ENCODE data around the gene GSTM3. TPM values are rescaled to one million over a fixed set of nuclear protein-coding genes. Genes with fewer than 3 reads are reported as not detected.

GSTM3 gene
- total RNA-seq, 2 donors from 2014 or later = 5.5 to 10.3 TPM

DNA sequence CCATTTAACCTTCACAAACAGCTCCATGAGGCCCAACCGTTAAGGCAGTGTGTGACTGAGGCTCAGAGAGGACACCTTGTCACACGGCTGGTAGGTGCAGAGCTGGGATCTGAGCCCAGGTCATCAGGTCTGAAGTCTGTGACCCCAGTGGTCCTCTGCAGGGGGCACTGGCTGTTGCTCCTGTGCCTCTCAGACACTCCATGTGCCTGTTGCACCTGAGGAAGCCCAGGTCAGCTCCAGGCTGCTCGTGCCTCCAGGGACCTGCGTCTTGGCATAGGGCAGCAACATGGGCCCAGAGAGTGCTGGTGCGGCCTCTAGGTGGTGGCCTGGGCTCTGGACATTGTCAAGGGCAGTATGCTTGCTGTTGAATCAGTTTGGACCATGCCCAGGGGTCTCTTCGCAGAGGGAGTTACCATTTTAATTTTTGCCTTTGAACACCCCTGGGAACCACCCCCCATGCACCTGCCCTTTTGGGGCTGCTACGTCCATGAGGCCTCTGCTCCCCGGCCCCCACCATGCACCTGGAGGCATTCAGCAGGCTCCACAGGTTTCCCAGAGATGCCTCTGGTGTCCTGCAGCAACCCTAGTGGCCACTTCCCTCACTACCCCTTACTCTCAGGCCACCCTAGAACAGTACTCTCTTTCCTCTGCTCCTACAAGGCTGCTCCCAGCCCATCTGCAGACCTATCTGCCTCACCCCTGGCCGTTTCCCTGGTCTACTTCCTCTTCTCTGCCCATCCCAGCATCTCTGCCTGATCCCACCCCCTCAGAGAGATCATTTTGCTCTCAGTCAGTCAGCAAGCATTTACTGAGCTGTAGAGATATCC is 48.1 kb upstream of the GSTM3 start:
- H3K4me1 Mint-ChIP-seq = peaks cover 31% of the 10 kb centered on the region
- no peaks in the 10 kb centered on the region for H3K27me3 ChIP-seq (ENCODE audit: control insufficient read depth, insufficient read depth, low read length, poor library complexity, severe bottlenecking)
- peaks cover under 1% of the 10 kb centered on the region for H3K4me1 ChIP-seq (ENCODE audit: control insufficient read depth, insufficient read depth, low read length)
- H3K27ac ChIP-seq (ENCODE audit: low read depth, low read length) = no peak overlapping the region
- no peak overlapping the region for H3K4me3 Mint-ChIP-seq
- H3K27ac Mint-ChIP-seq = peak overlapping the region; percentile 59
- no peaks in the 10 kb centered on the region for H3K9me3 Mint-ChIP-seq
- peaks cover 17% of the 10 kb centered on the region for H3K27me3 Mint-ChIP-seq (ENCODE audit: insufficient read depth)
- H3K9ac ChIP-seq (ENCODE audit: extremely low read depth, low read length, poor library complexity, severe bottlenecking) = no peak overlapping the region
- DNase-seq = peak; percentile 90
- no peaks in the 10 kb centered on the region for H3K36me3 ChIP-seq (ENCODE audit: control insufficient read depth, insufficient read depth, low read length)
- no peaks in the 10 kb centered on the region for H3K36me3 Mint-ChIP-seq (ENCODE audit: low read depth)
- WGBS, 2 experiments (ENCODE audit: insufficient coverage in 1 of 2, insufficient read length in 1 of 2) = 85 to 86% methylated on average over 8 to 9 of the region's 9 CpGs
- no peaks in the 10 kb centered on the region for H3K9me3 ChIP-seq (ENCODE audit: control insufficient read depth, low read length)
- peak; percentile 78 for TF ChIP-seq CTCF (conservative IDR thresholded peaks at IDR 0.05)
- no peak overlapping the region for H3K4me3 ChIP-seq (ENCODE audit: low read length)

- TF ChIP-seq CTCF (conservative IDR thresholded peaks at IDR 0.05) = no peak
- peak; percentile 43 for DNase-seq
- no peak overlapping the region for H3K4me3 ChIP-seq (ENCODE audit: low read length)
- no peak overlapping the region for H3K27ac ChIP-seq (ENCODE audit: low read depth, low read length)
- no peaks in the 10 kb centered on the region for H3K9me3 Mint-ChIP-seq
- H3K36me3 ChIP-seq (ENCODE audit: control insufficient read depth, insufficient read depth, low read length) = no peaks in the 10 kb centered on the region
- no peaks in the 10 kb centered on the region for H3K27me3 ChIP-seq (ENCODE audit: control insufficient read depth, insufficient read depth, low read length, poor library complexity, severe bottlenecking)
- H3K4me1 ChIP-seq (ENCODE audit: control insufficient read depth, insufficient read depth, low read length) = peaks cover 8% of the 10 kb centered on the region
- no peaks in the 10 kb centered on the region for H3K9me3 ChIP-seq (ENCODE audit: control insufficient read depth, low read length)
- peaks cover 31% of the 10 kb centered on the region for H3K4me1 Mint-ChIP-seq
- WGBS, 2 experiments (ENCODE audit: insufficient coverage in 1 of 2, insufficient read length in 1 of 2) = 86 to 92% methylated on average over 9 to 19 of the region's 19 CpGs
- H3K27ac Mint-ChIP-seq = no peak overlapping the region
- no peaks in the 10 kb centered on the region for H3K36me3 Mint-ChIP-seq (ENCODE audit: low read depth)
- peaks cover 17% of the 10 kb centered on the region for H3K27me3 Mint-ChIP-seq (ENCODE audit: insufficient read depth)
- no peak overlapping the region for H3K4me3 Mint-ChIP-seq
- no peak overlapping the region for H3K9ac ChIP-seq (ENCODE audit: extremely low read depth, low read length, poor library complexity, severe bottlenecking)
Observed at GRCh38 chr1:109787845-109788601, 47.2 kb upstream of the GSTM3 start.

GRCh38 chr1:109787211-109787844 is 46.5 kb upstream of the GSTM3 start:
- no peak overlapping the region for H3K27ac Mint-ChIP-seq
- no peak overlapping the region for H3K4me3 ChIP-seq (ENCODE audit: low read length)
- no peak overlapping the region for H3K9ac ChIP-seq (ENCODE audit: extremely low read depth, low read length, poor library complexity, severe bottlenecking)
- H3K4me1 Mint-ChIP-seq = peaks cover 33% of the 10 kb centered on the region
- TF ChIP-seq CTCF (conservative IDR thresholded peaks at IDR 0.05) = no peak
- no peak overlapping the region for H3K27ac ChIP-seq (ENCODE audit: low read depth, low read length)
- peak; percentile 32 for DNase-seq
- no peaks in the 10 kb centered on the region for H3K9me3 ChIP-seq (ENCODE audit: control insufficient read depth, low read length)
- no peaks in the 10 kb centered on the region for H3K27me3 ChIP-seq (ENCODE audit: control insufficient read depth, insufficient read depth, low read length, poor library complexity, severe bottlenecking)
- peaks cover 15% of the 10 kb centered on the region for H3K4me1 ChIP-seq (ENCODE audit: control insufficient read depth, insufficient read depth, low read length)
- no peaks in the 10 kb centered on the region for H3K36me3 ChIP-seq (ENCODE audit: control insufficient read depth, insufficient read depth, low read length)
- H3K9me3 Mint-ChIP-seq = no peaks in the 10 kb centered on the region
- WGBS, 2 experiments (ENCODE audit: insufficient coverage in 1 of 2, insufficient read length in 1 of 2) = 91 to 95% methylated on average over 8 to 9 of the region's 9 CpGs
- no peaks in the 10 kb centered on the region for H3K36me3 Mint-ChIP-seq (ENCODE audit: low read depth)
- H3K27me3 Mint-ChIP-seq (ENCODE audit: insufficient read depth) = peaks cover 17% of the 10 kb centered on the region
- H3K4me3 Mint-ChIP-seq = no peak overlapping the region
